SK-N-MC (cell line): ENCODE data around the gene TMEM45A.

Experiments used
- DNase-seq: peaks from one replicate; pipeline ENCODE4 v3.0.0-alpha.2; 2011; ENCODE audit warnings: low read depth, low spot score
- H3K27ac ChIP-seq: fragments of 200-600 bp; sonication (generic); 2 replicates; pipeline ENCODE4 v1.5.1; 2016; ENCODE audit warnings: mixed run types
- H3K36me3 ChIP-seq: fragments of 200-600 bp; sonication (generic); 2 replicates; pipeline ENCODE4 v1.6.1; 2017; ENCODE audit warnings: antibody characterized with exemption, low read length, mixed read lengths; ENCODE audit not compliant: insufficient read depth
- H3K4me3 ChIP-seq: fragments of 200-600 bp; sonication (generic); 2 replicates; pipeline ENCODE4 v1.5.1; 2016
- H3K9ac ChIP-seq: fragments of 200-600 bp; sonication (generic); 2 replicates; pipeline ENCODE4 v1.8.0; 2017; ENCODE audit warnings: mixed run types, mixed read lengths; ENCODE audit not compliant: insufficient read length
- H3K9me3 ChIP-seq: fragments of 200-600 bp; sonication (generic); 2 replicates; pipeline ENCODE4 v1.6.1; 2017; ENCODE audit warnings: low read depth, mild to moderate bottlenecking, antibody characterized with exemption, low read length, moderate library complexity, mixed read lengths
- EZH2 ChIP-seq: fragments of 200-600 bp; sonication (generic); IDR thresholded peaks from one replicate; pipeline ENCODE4 v1.6.1; 2017; ENCODE audit warnings: antibody characterized with exemption
- FOXP2 ChIP-seq: optimal IDR thresholded peaks from 2 replicates; pipeline ENCODE3; 2011; ENCODE audit warnings: mild to moderate bottlenecking, moderate library complexity; ENCODE audit not compliant: insufficient read depth; ENCODE audit errors: extremely low read length, control extremely low read depth
- POLR2AphosphoS5 ChIP-seq: IDR thresholded peaks from 2 replicates; pipeline ENCODE4 v1.6.1; 2012; ENCODE audit warnings: mild to moderate bottlenecking, low read depth, low read length, borderline replicate concordance

Gene TMEM45A

GRCh38 chr3:100521439-100521845 lies 29.0 kb downstream of the TMEM45A start:
- DNase-seq, result no peak
- Histone ChIP-seq H3K4me3 (no peak overlapping the region), H3K9ac (no peak overlapping the region), H3K36me3 (no peaks in the 10 kb centered on the region), H3K27ac (no peak overlapping the region), H3K9me3 (no peaks in the 10 kb centered on the region)
- TF ChIP-seq FOXP2 (no peak), EZH2 (no peak), POLR2AphosphoS5 (no peak)

GRCh38 chr3:100522125-100522524 lies 29.7 kb downstream of the TMEM45A start:
- Histone ChIP-seq H3K9ac (no peak overlapping the region), H3K4me3 (no peak overlapping the region), H3K27ac (no peak overlapping the region), H3K36me3 (no peaks in the 10 kb centered on the region), H3K9me3 (no peaks in the 10 kb centered on the region)
- no peak for DNase-seq
- TF ChIP-seq FOXP2 (no peak), EZH2 (no peak), POLR2AphosphoS5 (no peak)

GRCh38 chr3:100523050-100523760 lies 30.8 kb downstream of the TMEM45A start:
- Histone ChIP-seq H3K9ac (no peak overlapping the region), H3K4me3 (no peak overlapping the region), H3K36me3 (no peaks in the 10 kb centered on the region), H3K27ac (no peak overlapping the region), H3K9me3 (no peaks in the 10 kb centered on the region)
- no peak for DNase-seq
- no peak for TF ChIP-seq POLR2AphosphoS5
- no peak for TF ChIP-seq FOXP2
- TF ChIP-seq EZH2, result no peak

GRCh38 chr3:100525753-100526612 lies 33.6 kb downstream of the TMEM45A start:
- Histone ChIP-seq H3K36me3 (no peaks in the 10 kb centered on the region), H3K9ac (no peak overlapping the region), H3K4me3 (peak overlapping the region; percentile 63), H3K27ac (peak overlapping the region; percentile 26; the same call in 1 of the 2 replicates), H3K9me3 (no peaks in the 10 kb centered on the region)
- TF ChIP-seq EZH2 (no peak), POLR2AphosphoS5 (no peak; the same call in 1 of the 2 replicates), FOXP2 (no peak)
- peak; percentile 91 for DNase-seq

DNA sequence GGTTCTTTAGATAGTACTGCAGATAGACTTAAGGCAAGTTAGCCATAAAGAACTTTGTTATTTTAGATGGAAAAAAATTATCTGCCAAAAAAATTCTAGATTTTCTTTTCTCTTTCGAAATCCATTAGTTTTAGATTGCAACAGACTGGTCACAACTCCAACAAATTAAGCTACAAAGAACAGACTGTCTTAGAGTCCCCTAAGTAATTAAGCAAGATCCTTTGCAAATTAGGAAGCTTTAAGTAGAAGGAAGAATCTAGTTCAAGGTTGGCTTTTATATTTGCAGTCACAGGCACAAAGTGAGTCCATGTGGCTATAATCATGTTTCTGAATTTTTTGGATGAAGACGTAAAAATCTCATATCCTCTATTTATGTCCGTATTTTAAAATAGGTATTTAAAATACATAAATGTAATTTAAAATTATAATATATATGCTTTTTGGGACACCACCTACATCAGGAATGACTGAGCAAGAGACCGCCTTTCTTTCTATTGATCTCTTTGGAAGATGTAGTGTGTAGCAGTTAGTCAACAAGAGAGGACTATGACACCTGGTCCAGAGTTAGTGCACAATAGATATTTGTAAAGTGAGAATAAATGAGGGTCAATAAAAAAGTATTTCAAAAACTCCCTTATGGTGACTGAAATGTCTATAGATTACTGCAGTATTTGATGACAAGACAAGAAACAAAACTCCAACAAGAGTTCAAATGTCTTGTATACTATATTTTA lies 34.4 kb downstream of the TMEM45A start:
- H3K27ac ChIP-seq, result 0 out of 2 replicates have a peak overlapping the region, but pooled peaks have one; percentile 26
- no peak for TF ChIP-seq EZH2
- H3K9ac ChIP-seq, result no peak overlapping the region

GRCh38 chr3:100527347-100527735 lies 34.9 kb downstream of the TMEM45A start:
- H3K27ac ChIP-seq, result no peak overlapping the region
- H3K9me3 ChIP-seq, result no peaks in the 10 kb centered on the region
- H3K9ac ChIP-seq, result no peak overlapping the region
- TF ChIP-seq POLR2AphosphoS5 (no peak), EZH2 (no peak), FOXP2 (no peak)
- no peak for DNase-seq
- no peaks in the 10 kb centered on the region for H3K36me3 ChIP-seq
- H3K4me3 ChIP-seq, result no peak overlapping the region

More for the DNA sequence above, 34.4 kb downstream of the TMEM45A start:
- H3K4me3 ChIP-seq, result peak overlapping the region; percentile 63; the same call in 1 of the 2 replicates
- no peak for DNase-seq
- no peaks in the 10 kb centered on the region for H3K9me3 ChIP-seq
- H3K36me3 ChIP-seq, result no peaks in the 10 kb centered on the region

DNA sequence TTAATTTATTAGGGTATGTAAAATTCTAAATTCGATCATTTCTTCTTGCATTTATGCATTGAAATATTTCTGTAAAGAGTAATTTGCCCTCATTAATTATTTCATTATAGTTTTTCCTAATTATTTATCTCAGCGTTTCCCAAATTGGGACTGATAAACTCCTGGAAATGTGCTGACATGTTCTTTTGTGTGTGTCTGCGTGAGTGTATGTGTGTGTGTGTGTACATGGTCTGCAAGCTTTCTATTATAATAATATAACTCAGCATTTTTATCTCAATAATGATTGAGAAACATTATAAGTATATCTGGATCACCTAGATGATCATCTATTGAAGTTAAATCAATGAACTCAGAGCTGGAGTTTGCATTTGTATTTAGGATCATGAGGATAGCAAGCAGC lies 38.7 kb downstream of the TMEM45A start:
- no peaks in the 10 kb centered on the region for H3K9me3 ChIP-seq
- H3K4me3 ChIP-seq, result no peak overlapping the region
- no peaks in the 10 kb centered on the region for H3K36me3 ChIP-seq
- H3K27ac ChIP-seq, result no peak overlapping the region
- no peak overlapping the region for H3K9ac ChIP-seq
- no peak for DNase-seq
- no peak for TF ChIP-seq POLR2AphosphoS5
- TF ChIP-seq FOXP2, result no peak
- TF ChIP-seq EZH2, result no peak

GRCh38 chr3:100532411-100532810 lies 40.0 kb downstream of the TMEM45A start:
- DNase-seq, result no peak
- H3K9ac ChIP-seq, result no peak overlapping the region
- no peaks in the 10 kb centered on the region for H3K9me3 ChIP-seq
- H3K27ac ChIP-seq, result no peak overlapping the region
- no peak for TF ChIP-seq FOXP2
- no peak for TF ChIP-seq EZH2
- TF ChIP-seq POLR2AphosphoS5, result no peak
- no peaks in the 10 kb centered on the region for H3K36me3 ChIP-seq
- no peak overlapping the region for H3K4me3 ChIP-seq
